SK-N-SH treated with all-trans-retinoic acid at 6 μM for 48 hours (cell line): ENCODE data around the gene TMTC2.

Experiments used
- ESRRG ChIP-seq: fragments of 250-450 bp; sonication (Bioruptor Pico); IDR thresholded peaks from 2 replicates; pipeline ENCODE4 v1.6.1; 2021; ENCODE audit warnings: mild to moderate bottlenecking
- RARB ChIP-seq: fragments of 250-450 bp; sonication (Bioruptor Pico); IDR thresholded peaks from 2 replicates; pipeline ENCODE4 v1.8.0; 2021; ENCODE audit warnings: mild to moderate bottlenecking, moderate library complexity
- ZNF565 ChIP-seq: fragments of 450-650 bp; formaldehyde crosslinking; conservative IDR thresholded peaks from 2 replicates; pipeline ENCODE4 v1.5.0; 2020; ENCODE audit warnings: low read depth, mild to moderate bottlenecking, moderate library complexity
- TF ChIP-seq, protein P1 (sequence below): fragments of 250-450 bp; sonication (Bioruptor Pico); IDR thresholded peaks from 2 replicates; pipeline ENCODE4 v1.5.1; 2020; ENCODE audit warnings: low read depth, mild to moderate bottlenecking, moderate library complexity

DNA sequence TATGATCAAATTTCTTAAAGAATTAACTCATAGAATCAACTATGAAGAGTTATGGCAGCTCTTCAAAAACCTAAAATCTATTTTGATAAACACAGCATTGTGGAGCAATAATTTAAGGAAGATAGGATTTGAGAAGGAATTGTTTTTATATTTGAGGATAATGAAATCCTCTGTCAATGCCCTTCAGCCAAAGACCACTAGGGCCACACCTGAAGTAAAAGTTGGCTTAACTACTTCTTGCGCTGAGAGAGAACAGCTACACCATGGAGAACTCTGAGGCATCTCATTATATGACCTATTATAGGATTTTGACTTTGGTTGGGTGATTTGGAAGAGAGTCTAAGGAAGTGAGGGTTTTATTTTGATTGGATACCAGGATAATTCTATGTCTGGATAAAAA, 237.2 kb downstream of the TMTC2 start:
- TF ChIP-seq ESRRG, result no peak
- TF ChIP-seq, protein P1, sequence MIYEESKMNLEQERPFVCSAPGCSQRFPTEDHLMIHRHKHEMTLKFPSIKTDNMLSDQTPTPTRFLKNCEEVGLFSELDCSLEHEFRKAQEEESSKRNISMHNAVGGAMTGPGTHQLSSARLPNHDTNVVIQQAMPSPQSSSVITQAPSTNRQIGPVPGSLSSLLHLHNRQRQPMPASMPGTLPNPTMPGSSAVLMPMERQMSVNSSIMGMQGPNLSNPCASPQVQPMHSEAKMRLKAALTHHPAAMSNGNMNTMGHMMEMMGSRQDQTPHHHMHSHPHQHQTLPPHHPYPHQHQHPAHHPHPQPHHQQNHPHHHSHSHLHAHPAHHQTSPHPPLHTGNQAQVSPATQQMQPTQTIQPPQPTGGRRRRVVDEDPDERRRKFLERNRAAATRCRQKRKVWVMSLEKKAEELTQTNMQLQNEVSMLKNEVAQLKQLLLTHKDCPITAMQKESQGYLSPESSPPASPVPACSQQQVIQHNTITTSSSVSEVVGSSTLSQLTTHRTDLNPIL (CRISPR knock-in tag), result no peak
- no peak for TF ChIP-seq RARB
- no peak for TF ChIP-seq ZNF565 (CRISPR knock-in tag)
